Stimulated activated CD4-positive, alpha-beta T cell treated with anti-CD3 and anti-CD28 coated beads, TNF-alpha, amount 100 ng/mL, for 24 hours (primary cell): ENCODE data around the gene RIPOR3.
"Not testable (repeated sequence)": the region's sequence is repeated elsewhere in the genome, so short reads cannot be mapped to it uniquely, and the experiment has no call there.

ENCODE experiments used
- DNase-seq, 3 experiments: peaks; one replicate each; pipeline ENCODE4 v3.0.0-alpha.2; 2020; ENCODE audit warnings: low read depth in 3 of 3

The RIPOR3 gene

GRCh38 chr20:50552979-50553378 is 138.4 kb downstream of the RIPOR3 start:
- no peak for DNase-seq

DNA sequence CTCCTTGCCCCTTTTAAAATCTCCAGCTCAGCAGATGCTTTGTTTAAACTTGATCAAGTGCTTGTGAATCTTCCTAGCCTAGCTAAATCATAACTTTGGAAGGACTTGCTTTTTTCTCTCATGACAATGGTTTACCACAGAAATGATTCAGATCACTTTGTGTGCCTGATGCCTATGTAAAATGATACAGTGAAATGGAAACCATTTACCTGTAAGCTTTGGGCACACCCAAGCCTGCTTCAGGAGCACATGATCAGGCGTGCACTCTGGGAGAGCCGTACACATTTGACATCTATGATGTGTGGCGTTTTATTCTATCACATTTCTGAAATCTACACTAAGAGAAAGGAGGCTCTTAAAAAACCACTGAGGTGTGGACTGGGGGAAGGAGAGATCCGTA is 140.1 kb downstream of the RIPOR3 start:
- DNase-seq: no peak

DNA sequence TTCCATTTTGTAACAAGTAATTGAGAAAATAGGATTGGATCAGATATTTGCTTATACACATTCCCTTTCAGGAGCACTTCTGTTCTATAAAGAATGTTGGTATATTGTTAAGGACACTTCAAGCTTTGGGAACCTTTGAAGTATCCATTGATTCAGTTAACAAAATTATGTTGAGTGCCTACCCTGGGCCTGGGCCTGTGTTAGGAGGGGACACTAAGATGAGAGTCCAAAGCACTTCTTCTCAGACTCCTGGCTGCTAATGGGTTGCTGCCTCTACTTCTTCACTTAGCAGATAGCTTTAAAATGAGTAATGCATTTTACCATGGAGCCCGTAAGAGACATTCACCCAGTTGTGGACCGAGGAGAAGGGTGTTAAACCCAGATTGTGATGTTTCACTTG is 140.8 kb downstream of the RIPOR3 start:
- no peak for DNase-seq

- no peak for DNase-seq
Observed at GRCh38 chr20:50548396-50548795, 142.9 kb downstream of the RIPOR3 start.

DNA sequence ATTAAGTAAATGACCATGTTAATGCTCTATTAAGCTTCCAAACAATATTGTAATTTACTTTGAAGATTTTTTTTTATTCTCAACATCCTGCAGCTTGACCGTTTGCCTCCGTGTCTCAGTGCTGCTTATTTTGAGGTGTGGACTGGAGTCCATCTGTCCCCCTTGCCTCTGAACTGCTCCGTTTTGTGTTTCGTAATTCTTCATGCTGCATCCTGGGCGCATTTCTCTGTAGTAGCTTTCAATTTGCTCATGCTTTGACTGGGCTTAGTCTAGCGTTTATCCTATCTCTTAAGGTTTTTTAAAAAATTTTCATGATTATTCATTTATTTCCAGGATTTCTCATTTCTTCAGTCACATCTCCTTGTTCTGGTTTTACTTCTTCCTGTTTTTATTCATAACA is 143.4 kb downstream of the RIPOR3 start:
- no peak for DNase-seq

DNA sequence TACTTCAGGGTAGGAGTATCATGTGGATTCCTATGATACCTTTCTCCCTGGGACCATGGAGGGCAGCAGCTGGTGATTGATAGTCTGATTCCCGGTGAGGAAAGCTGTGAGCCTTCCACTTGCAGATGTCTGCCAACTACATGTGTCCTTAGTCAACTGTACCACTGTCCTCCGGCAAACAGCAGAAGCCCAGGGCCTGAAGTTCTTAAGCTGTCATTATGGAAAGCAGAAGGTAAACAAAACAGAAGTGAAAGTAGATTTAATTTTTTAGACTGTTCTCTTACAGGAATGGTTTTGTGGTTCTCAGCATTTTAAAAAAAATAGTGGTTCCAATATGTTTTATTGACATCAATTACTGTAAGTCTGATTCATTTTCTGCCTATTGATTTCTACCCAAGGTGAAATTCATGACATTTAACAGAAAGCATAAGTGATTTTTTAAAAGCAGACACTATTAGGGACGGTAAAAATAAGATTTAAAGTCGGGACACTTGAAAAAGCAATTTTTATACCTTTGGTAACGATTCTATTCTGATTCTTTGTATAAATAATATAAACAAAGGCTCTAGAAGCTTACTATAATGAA is 144.5 kb downstream of the RIPOR3 start:
- no peak for DNase-seq

- DNase-seq: no peak
Observed at GRCh38 chr20:50545126-50545525, 146.2 kb downstream of the RIPOR3 start.

DNA sequence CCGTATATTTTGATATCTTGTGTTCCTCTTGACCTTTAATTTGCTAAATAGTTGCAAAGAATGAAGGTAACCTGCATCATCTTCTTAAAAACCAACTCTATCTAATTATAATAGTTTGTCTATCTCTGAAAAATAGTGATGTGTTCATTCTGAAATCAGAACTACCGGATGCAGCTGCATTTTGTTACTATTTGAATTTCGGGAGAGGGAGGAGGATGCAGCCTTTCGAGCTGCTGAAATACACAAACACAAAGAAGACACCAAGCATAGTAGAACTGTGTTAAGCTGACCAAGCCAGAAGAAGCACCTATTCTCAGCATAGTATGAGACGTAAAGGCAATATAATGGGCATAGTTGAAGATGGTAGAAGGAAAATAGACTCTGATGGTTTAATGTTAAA is 148.0 kb downstream of the RIPOR3 start:
- DNase-seq: no peak

DNA sequence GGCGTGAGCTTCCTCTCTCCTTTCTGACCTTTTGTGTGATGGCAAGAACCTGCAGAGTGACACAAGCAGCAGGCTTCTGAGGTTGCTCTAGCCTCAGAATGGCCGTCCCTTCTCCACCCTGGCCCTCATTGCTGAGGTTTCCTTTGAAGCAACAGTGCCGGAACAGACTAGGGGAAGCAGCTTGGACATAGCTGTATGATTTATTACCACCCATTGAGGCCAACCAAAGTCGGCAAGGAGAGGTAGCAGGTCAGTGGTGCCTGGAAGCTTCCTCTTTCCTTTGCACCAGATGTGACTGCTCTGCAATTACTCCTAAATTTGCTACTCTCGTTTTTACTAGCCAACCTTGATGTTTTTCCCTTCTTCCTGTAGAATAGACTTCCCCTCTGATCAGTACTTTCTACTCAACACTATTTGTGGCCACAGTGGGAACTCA is 149.7 kb downstream of the RIPOR3 start:
- no peak for DNase-seq

- DNase-seq: no peak
Observed at GRCh38 chr20:50540620-50541605, 150.4 kb downstream of the RIPOR3 start.

DNA sequence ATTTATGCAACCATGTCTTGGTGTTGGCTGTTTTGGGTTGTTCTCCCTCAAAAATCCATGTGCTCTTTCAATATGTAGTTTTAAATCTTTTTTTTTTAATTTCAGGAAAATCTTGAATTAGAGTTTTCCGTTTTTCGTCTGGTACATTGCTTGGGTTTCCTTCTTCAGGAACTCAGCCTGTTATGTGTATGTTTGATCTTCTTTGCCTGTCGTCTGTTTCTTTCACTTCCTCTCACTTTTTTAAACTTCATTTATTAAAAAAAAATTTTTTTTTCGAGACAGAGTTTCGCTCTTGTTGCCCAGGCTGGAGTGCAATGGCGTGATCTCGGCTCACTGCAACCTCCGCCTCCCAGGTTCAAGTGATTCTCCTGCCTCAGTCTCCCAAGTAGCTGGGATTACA is 151.5 kb downstream of the RIPOR3 start:
- DNase-seq: not testable (repeated sequence)

DNA sequence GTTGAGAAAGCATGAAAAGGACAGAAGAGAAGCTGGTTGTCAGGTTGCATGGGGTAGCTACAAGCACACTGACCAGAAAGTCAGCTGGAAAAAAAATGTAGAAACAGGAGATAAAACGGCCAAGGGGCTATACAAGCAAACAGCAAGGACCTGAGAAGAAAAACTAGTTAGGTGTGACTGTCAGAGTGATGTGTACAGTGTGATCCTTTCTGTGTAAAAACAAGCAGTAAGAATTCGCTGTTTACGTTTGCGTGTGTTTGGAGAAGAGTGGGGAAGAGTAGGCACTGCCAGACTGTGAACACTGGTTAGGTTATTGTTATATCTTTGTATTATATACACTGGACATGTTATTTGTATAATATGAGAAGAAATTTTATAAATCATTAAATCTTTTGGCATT is 153.1 kb downstream of the RIPOR3 start:
- no peak for DNase-seq

DNA sequence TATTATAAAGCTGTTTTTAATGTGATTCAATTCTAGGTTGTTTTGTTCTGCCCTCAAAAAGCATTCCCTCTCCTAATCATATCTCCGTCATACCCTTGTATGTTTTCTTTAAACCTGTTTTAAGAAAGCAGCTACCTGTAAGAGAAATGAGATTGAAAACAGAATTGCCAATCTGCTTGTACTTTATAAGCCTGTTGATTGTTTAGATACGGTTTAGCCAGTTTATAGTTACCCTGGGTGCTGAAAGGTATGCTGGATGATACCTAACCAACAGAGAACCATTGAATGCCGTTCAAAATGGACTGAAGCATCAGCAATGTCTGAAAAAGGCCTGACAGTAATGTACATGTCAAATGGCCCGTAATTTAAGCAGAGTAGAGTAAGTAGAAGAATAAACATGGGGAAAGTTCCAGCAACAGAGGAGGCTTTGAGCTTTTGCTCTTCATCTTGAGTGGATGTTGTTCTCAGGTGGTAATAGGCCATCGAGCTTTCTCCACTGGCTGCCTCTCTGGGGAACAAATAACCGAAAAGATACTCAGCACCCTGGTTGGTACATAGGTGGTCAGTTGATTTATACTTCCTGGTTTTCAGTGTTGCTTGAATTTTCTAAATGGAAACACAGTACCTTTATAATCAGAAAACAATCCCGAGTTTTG is 153.7 kb downstream of the RIPOR3 start:
- no peak for DNase-seq

GRCh38 chr20:50536333-50536732 is 155.0 kb downstream of the RIPOR3 start:
- DNase-seq: no peak
